ENCODE data around the gene PHF5A. TPM values are rescaled to one million over a fixed set of nuclear protein-coding genes. Genes with fewer than 3 reads are reported as not detected.

Gene PHF5A
- total RNA-seq, 4 donors from 2014 or later = 21.5 to 47.3 (median 41.5) TPM

DNA sequence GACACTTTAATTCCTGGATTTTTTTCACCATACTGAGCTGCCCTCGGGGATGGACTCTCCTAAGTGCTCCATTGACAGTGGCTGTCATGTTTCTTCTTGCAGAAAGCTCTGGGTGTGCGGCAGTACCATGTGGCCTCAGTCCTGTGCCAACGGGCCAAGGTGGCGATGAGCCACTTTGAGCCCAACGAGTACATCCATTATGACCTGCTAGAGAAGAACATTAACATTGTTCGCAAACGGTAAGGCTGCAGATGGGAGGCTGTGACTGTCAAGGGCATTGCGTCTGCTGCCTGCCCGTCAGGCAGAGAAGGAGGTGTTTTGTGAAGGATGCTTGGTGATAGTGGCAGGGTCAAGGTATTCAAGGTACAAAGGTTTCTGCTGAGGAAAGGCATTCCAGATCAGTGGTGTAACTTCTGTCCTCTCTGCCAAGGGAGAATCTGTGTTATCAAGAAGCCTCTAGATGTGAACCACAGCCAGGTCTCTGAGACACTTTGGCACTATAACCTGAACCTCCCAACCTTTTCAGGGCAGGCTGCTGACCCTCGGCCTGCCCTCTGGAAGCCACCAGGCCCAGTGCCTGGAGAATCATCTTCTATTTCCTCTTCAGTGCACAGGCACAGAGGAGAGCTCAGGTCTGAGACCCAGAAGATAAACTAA is 31.3 kb upstream of the PHF5A start:
- peak overlapping the region in 2 of 4 donors; percentile 15 to 71 for H3K27ac ChIP-seq
- H3K36me3 ChIP-seq = peaks cover 10 to 69% (median 19%) of the 10 kb centered on the region in 3 donors
- H3K4me3 ChIP-seq = no peak overlapping the region
- H3K27me3 ChIP-seq = no peaks in the 10 kb centered on the region
- intact Hi-C loops (cut with DNase I) = no loop called here
- H3K4me1 ChIP-seq = peaks cover 5 to 60% (median 31%) of the 10 kb centered on the region in 3 donors
- no peak for TF ChIP-seq POLR2A (IDR thresholded peaks at IDR 0.05)
- TF ChIP-seq, protein P1, sequence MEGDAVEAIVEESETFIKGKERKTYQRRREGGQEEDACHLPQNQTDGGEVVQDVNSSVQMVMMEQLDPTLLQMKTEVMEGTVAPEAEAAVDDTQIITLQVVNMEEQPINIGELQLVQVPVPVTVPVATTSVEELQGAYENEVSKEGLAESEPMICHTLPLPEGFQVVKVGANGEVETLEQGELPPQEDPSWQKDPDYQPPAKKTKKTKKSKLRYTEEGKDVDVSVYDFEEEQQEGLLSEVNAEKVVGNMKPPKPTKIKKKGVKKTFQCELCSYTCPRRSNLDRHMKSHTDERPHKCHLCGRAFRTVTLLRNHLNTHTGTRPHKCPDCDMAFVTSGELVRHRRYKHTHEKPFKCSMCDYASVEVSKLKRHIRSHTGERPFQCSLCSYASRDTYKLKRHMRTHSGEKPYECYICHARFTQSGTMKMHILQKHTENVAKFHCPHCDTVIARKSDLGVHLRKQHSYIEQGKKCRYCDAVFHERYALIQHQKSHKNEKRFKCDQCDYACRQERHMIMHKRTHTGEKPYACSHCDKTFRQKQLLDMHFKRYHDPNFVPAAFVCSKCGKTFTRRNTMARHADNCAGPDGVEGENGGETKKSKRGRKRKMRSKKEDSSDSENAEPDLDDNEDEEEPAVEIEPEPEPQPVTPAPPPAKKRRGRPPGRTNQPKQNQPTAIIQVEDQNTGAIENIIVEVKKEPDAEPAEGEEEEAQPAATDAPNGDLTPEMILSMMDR (IDR thresholded peaks at IDR 0.05) = no peak
- WGBS, 2 donors = 31 to 85% methylated on average over 7 to 8 of the region's 10 CpGs
- DNase-seq = no peak
- no peaks in the 10 kb centered on the region for H3K9me3 ChIP-seq

DNA sequence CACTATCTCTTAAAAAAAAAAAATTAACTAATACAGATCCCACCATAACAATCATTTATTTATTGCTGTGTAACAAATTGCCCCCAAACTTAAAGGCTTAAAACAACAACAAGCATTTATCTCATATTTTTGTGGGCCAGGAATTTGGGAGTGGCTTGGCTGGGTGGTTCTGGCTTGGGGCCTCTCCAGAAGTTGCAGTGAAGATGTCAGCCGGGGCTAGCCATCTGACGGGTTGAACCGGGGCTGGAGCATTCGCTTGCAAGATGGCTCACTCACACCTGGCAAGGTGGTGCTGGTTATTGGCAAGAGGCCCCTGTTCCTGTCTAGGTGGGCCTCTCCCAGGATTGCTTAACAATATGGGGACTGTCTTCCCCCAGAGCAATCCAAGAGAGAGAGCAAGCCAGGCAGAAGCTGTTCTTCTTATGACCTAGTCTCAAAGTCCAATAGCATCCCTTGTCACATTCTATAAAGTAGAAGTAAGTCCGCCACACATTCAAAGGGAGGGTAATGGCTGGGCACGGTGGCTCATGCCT is 29.9 kb upstream of the PHF5A start:
- TF ChIP-seq POLR2A (IDR thresholded peaks at IDR 0.05) = no peak
- TF ChIP-seq, protein P1 (IDR thresholded peaks at IDR 0.05) = no peak
- DNase-seq = no peak

DNA sequence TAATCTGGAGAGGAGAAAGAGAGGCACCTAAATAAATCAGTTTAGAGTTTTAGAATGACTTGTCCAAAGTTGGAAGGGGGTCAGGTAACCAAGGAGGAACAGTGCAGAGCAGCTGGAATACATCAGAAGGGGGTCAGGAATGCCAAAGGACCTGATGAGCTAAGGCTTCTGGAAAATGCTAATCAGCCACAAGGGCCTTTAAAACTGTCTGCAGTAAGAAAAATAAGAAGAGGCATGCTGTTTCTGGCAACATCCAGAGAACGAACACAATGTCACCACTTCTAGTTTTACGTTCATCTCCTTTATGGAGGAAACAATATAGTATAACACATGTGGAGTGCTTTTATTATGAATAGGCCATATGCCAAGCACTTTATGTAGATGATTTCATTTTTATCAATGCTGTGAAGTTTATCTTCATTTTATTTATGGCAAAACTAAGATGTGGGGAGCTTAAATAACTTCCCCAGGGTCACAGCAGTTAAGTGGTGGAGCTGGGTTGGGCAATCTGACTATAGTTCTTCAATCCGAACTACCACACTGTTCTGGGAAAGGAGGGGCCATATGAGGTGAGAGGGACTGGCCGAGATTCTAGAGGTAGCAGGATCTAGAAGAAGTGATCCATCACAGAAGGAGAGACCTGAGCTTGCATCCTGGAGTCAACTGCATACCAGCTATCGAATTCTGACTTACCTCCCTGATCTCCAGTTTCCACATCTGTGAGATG is 23.0 kb upstream of the PHF5A start:
- 74 to 78% methylated on average over 5 of the region's 5 CpGs for WGBS, 2 donors
- no peak for DNase-seq
- intact Hi-C loops (cut with DNase I) = no loop called here
- Histone ChIP-seq H3K4me1 (peaks cover 0 to 67% (median 31%) of the 10 kb centered on the region in 3 donors), H3K27ac (peak overlapping the region in 3 of 4 donors; percentile 59 to 79 (median 70)), H3K4me3 (no peak overlapping the region), H3K9me3 (no peaks in the 10 kb centered on the region), H3K27me3 (no peaks in the 10 kb centered on the region), H3K36me3 (peaks cover 0 to 26% (median 0%) of the 10 kb centered on the region in 3 donors)
- no peak for TF ChIP-seq POLR2A (IDR thresholded peaks at IDR 0.05)
- TF ChIP-seq, protein P1 (IDR thresholded peaks at IDR 0.05) = no peak

More for the DNA sequence above, 29.9 kb upstream of the PHF5A start:
- Histone ChIP-seq H3K4me3 (no peak overlapping the region), H3K36me3 (peaks cover 10 to 67% (median 15%) of the 10 kb centered on the region in 3 donors), H3K27me3 (no peaks in the 10 kb centered on the region), H3K4me1 (peaks cover 5 to 51% (median 21%) of the 10 kb centered on the region in 3 donors), H3K27ac (peak overlapping the region in 3 of 4 donors; percentile 7 to 71 (median 27)), H3K9me3 (no peaks in the 10 kb centered on the region)
- intact Hi-C loops (cut with DNase I) = no loop called here
- WGBS, 2 donors = 40 to 63% methylated on average over 2 to 6 of the region's 6 CpGs

DNA sequence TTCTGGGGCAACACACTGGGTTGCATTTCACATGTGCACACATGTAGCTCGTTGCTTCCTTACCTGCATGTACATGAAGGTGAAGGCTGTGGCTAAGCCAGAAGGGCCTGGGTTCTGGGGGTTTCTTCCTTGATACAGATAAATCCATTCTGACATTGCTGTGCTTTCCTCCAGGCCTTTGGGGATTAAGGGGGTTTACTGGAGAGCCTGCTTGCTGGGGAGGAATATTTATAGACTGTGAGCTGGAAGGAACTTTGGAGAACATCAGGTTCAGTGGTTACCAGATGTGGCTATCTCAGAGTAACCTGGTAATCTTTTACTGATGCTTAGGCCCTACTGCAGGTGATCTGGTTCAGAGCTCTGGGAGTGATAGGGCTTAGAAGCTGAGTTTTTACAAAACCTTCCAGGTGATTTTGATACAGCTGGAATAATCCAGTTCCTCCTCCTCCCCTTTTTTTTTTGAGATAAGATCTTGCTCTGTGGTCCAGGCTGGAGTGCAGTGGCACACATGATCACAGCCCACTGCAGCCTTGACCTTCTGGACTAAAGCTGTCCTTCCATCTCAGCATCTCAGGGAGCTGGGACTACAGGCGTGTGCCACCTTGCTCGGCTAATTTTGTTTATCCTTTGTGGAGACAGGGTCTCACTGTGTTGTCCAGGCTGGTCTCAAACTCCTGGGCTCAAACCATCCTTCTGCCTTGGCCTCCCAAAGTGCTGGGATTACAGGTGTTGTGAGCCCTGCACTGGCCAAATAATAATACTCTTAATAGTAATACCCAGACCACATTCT is 20.3 kb upstream of the PHF5A start:
- Histone ChIP-seq H3K36me3 (peaks cover 0 to 4% (median 0%) of the 10 kb centered on the region in 3 donors), H3K27me3 (no peaks in the 10 kb centered on the region), H3K4me1 (peaks cover 6 to 85% (median 44%) of the 10 kb centered on the region in 3 donors), H3K4me3 (no peak overlapping the region), H3K27ac (peak overlapping the region in 3 of 4 donors; percentile 57 to 79 (median 78)), H3K9me3 (no peaks in the 10 kb centered on the region)
- WGBS, 2 donors = 44 to 61% methylated on average over 3 of the region's 3 CpGs
- DNase-seq = no peak
- TF ChIP-seq, protein P1 (IDR thresholded peaks at IDR 0.05) = no peak
- TF ChIP-seq POLR2A (IDR thresholded peaks at IDR 0.05) = no peak
- intact Hi-C loops (cut with DNase I) = no loop called here
